ENCODE measurements around the gene ATCAY. TPM values are rescaled to one million over a fixed set of nuclear protein-coding genes. Genes with fewer than 3 reads are reported as not detected.

The ATCAY gene
- total RNA-seq, 1 experiment from 2014 or later, result not detected

DNA sequence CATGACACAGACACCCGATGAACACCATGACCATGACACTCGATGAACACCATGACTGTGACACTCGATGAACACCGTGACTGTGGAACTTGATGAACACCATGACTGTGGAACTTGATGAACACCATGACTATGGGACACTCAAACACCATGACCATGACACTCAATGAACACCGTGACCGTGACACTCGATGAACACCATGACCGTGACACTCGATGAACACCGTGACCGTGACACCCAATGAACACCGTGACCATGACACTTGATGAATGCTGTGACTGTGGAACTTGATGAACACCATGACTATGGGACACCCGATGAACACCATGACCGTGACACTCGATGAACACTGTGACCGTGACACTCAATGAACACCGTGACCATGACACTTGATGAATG lies 43.2 kb upstream of the ATCAY start:
- BruUV-seq (replicated peaks), result no TSS peak
- Mint-ChIP-seq H3K27ac (ENCODE audit: low read depth, unreplicated experiment) (no peak overlapping the region), H3K4me3 (ENCODE audit: unreplicated experiment) (no peak overlapping the region), H3K4me1 (ENCODE audit: insufficient read depth, unreplicated experiment) (no peaks in the 10 kb centered on the region), H3K9me3 (ENCODE audit: unreplicated experiment) (no peaks in the 10 kb centered on the region), H3K27me3 (ENCODE audit: insufficient read depth, unreplicated experiment) (peaks cover 11% of the 10 kb centered on the region), H3K36me3 (ENCODE audit: insufficient read depth, unreplicated experiment) (peaks cover 5% of the 10 kb centered on the region)
- no peak for DNase-seq (ENCODE audit: unreplicated experiment)
- CTCF ChIA-PET, result no interaction called here
- intact Hi-C loops (cut with micrococcal nuclease), result no loop called here
- TF ChIP-seq, protein P1, sequence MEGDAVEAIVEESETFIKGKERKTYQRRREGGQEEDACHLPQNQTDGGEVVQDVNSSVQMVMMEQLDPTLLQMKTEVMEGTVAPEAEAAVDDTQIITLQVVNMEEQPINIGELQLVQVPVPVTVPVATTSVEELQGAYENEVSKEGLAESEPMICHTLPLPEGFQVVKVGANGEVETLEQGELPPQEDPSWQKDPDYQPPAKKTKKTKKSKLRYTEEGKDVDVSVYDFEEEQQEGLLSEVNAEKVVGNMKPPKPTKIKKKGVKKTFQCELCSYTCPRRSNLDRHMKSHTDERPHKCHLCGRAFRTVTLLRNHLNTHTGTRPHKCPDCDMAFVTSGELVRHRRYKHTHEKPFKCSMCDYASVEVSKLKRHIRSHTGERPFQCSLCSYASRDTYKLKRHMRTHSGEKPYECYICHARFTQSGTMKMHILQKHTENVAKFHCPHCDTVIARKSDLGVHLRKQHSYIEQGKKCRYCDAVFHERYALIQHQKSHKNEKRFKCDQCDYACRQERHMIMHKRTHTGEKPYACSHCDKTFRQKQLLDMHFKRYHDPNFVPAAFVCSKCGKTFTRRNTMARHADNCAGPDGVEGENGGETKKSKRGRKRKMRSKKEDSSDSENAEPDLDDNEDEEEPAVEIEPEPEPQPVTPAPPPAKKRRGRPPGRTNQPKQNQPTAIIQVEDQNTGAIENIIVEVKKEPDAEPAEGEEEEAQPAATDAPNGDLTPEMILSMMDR (IDR thresholded peaks at IDR 0.05; ENCODE audit: unreplicated experiment), result no peak
- POLR2A ChIA-PET, result interaction anchor here (0.6 kb wide), 1 partner anchor 29 kb away, joined by 3 read pairs; no protein-coding TSS in a partner anchor

DNA sequence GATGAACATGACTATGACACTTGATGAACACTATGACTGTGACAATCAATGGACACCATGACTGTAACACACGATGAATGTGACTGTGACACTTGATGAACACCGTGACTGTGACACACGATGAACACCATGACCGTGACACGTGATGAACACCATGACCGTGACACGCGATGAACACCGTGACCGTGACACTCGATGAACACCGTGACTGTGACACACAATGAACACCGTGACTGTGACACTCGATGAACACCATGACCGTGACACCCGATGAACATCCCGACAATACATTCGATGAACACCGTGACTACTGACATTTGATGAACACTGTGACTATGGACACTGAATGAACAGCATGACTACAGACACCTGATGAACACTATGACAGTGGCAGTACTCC lies 42.6 kb upstream of the ATCAY start:
- ChIA-PET CTCF (no interaction called here), POLR2A (no interaction called here)
- peaks cover 5% of the 10 kb centered on the region for H3K36me3 Mint-ChIP-seq (ENCODE audit: insufficient read depth, unreplicated experiment)
- no peak overlapping the region for H3K27ac Mint-ChIP-seq (ENCODE audit: low read depth, unreplicated experiment)
- no TSS peak for BruUV-seq (replicated peaks)
- no peak overlapping the region for H3K4me3 Mint-ChIP-seq (ENCODE audit: unreplicated experiment)
- no peaks in the 10 kb centered on the region for H3K4me1 Mint-ChIP-seq (ENCODE audit: insufficient read depth, unreplicated experiment)
- H3K27me3 Mint-ChIP-seq (ENCODE audit: insufficient read depth, unreplicated experiment), result peaks cover 11% of the 10 kb centered on the region
- intact Hi-C loops (cut with micrococcal nuclease), result no loop called here
- DNase-seq (ENCODE audit: unreplicated experiment), result no peak
- TF ChIP-seq, protein P1 (IDR thresholded peaks at IDR 0.05; ENCODE audit: unreplicated experiment), result no peak
- no peaks in the 10 kb centered on the region for H3K9me3 Mint-ChIP-seq (ENCODE audit: unreplicated experiment)

DNA sequence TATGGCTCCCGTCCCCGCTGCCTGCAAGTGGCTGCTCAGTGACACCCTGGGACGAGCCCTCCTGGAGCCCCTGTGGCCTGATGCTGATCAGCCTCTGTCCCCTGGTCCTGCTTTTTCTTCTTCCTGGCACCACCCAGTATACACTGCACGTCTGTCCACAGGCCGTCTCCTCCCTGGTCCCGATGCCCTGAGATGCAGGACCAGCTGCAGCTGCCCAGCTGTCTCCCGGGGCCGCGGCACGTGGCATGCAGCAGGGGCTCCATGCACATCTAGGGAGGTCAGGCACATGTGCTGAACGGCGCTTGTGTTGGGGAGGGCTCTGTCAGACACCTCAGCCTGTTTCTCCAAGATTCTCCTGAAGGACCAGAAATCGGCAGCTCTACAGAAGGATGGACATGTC lies 41.8 kb upstream of the ATCAY start:
- POLR2A ChIA-PET, result no interaction called here
- Mint-ChIP-seq H3K27ac (ENCODE audit: low read depth, unreplicated experiment) (no peak overlapping the region), H3K27me3 (ENCODE audit: insufficient read depth, unreplicated experiment) (peaks cover 11% of the 10 kb centered on the region), H3K4me3 (ENCODE audit: unreplicated experiment) (no peak overlapping the region), H3K9me3 (ENCODE audit: unreplicated experiment) (no peaks in the 10 kb centered on the region), H3K4me1 (ENCODE audit: insufficient read depth, unreplicated experiment) (no peaks in the 10 kb centered on the region), H3K36me3 (ENCODE audit: insufficient read depth, unreplicated experiment) (peaks cover 5% of the 10 kb centered on the region)
- no peak for DNase-seq (ENCODE audit: unreplicated experiment)
- TF ChIP-seq, protein P1 (IDR thresholded peaks at IDR 0.05; ENCODE audit: unreplicated experiment), result no peak
- CTCF ChIA-PET, result interaction anchor here (0.7 kb wide), 1 partner anchor 76 kb away, joined by 3 read pairs; the partner anchor contains the start of gene MRPL54
- no TSS peak for BruUV-seq (replicated peaks)
- intact Hi-C loops (cut with micrococcal nuclease), result no loop called here

DNA sequence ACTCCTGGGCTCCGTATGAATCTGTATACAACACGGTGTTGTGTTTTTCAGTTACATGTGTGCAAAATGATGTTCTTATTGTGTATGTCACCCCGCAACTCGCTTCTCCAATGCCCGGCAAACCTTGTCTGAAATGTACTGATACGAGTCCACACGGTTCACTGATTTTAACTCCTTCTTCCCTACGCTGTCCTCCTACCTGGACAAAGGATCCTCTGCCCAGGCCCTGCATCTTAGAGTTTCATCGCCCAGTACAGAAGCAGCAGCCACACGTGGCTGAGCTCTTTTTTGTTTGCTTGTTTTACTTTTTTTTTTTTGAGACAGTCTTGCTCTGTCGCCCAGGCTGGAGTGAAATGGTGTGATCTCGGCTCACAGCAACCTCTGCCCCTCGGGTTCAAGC lies 40.5 kb upstream of the ATCAY start:
- Mint-ChIP-seq H3K27ac (ENCODE audit: low read depth, unreplicated experiment) (no peak overlapping the region), H3K4me3 (ENCODE audit: unreplicated experiment) (no peak overlapping the region), H3K36me3 (ENCODE audit: insufficient read depth, unreplicated experiment) (peaks cover 5% of the 10 kb centered on the region), H3K27me3 (ENCODE audit: insufficient read depth, unreplicated experiment) (peaks cover 11% of the 10 kb centered on the region), H3K4me1 (ENCODE audit: insufficient read depth, unreplicated experiment) (no peaks in the 10 kb centered on the region), H3K9me3 (ENCODE audit: unreplicated experiment) (no peaks in the 10 kb centered on the region)
- CTCF ChIA-PET, result interaction anchor here (1.3 kb wide), 1 partner anchor 9 kb away, joined by 3 read pairs; no protein-coding TSS in a partner anchor
- POLR2A ChIA-PET, result no interaction called here
- no peak for DNase-seq (ENCODE audit: unreplicated experiment)
- no TSS peak for BruUV-seq (replicated peaks)
- TF ChIP-seq, protein P1 (IDR thresholded peaks at IDR 0.05; ENCODE audit: unreplicated experiment), result no peak
- intact Hi-C loops (cut with micrococcal nuclease), result no loop called here
